Effector CD8-positive, alpha-beta T cell (primary cell): ENCODE results near the gene NEK11.
"Not testable (repeated sequence)": the region's sequence is repeated elsewhere in the genome, so short reads cannot be mapped to it uniquely, and the experiment has no call there.

Source experiments
- DNase-seq: peaks from one replicate; lab custom pipeline; 2025; lab: John Stamatoyannopoulos, UW

Gene NEK11

GRCh38 chr3:131304890-131305289 lies 278.2 kb downstream of the NEK11 start:
- no peak for DNase-seq

- no peak for DNase-seq
These were observed 279.6 kb downstream of the NEK11 start for GRCh38 chr3:131306242-131306641.

GRCh38 chr3:131314318-131314717 lies 287.6 kb downstream of the NEK11 start:
- DNase-seq = no peak

- no peak for DNase-seq
These were observed 288.5 kb downstream of the NEK11 start for GRCh38 chr3:131315162-131315561.

- DNase-seq = no peak
These were observed 291.0 kb downstream of the NEK11 start for GRCh38 chr3:131317667-131318066.

GRCh38 chr3:131323014-131323413 lies 296.3 kb downstream of the NEK11 start:
- no peak for DNase-seq

GRCh38 chr3:131323792-131324191 lies 297.1 kb downstream of the NEK11 start:
- no peak for DNase-seq

- no peak for DNase-seq
These were observed 298.2 kb downstream of the NEK11 start for GRCh38 chr3:131324923-131325322.

GRCh38 chr3:131326307-131326706 lies 299.6 kb downstream of the NEK11 start:
- DNase-seq = no peak

- no peak for DNase-seq
These were observed 302.0 kb downstream of the NEK11 start for GRCh38 chr3:131328721-131329120.

GRCh38 chr3:131329774-131330173 lies 303.1 kb downstream of the NEK11 start:
- no peak for DNase-seq

- DNase-seq = not testable (repeated sequence)
These were observed 304.9 kb downstream of the NEK11 start for GRCh38 chr3:131331456-131332085.

- DNase-seq = no peak
These were observed 312.4 kb downstream of the NEK11 start for GRCh38 chr3:131338948-131339640.

GRCh38 chr3:131341761-131342160 lies 315.1 kb downstream of the NEK11 start:
- no peak for DNase-seq

GRCh38 chr3:131348911-131349310 lies 322.2 kb downstream of the NEK11 start:
- no peak for DNase-seq

GRCh38 chr3:131349454-131349853 lies 322.8 kb downstream of the NEK11 start:
- DNase-seq = no peak

- no peak for DNase-seq
These were observed 323.3 kb downstream of the NEK11 start for GRCh38 chr3:131349946-131350347.

GRCh38 chr3:131350506-131350905 lies 323.8 kb downstream of the NEK11 start:
- no peak for DNase-seq

- DNase-seq = no peak
These were observed 326.6 kb downstream of the NEK11 start for GRCh38 chr3:131353016-131353877.

- DNase-seq = no peak
These were observed 327.3 kb downstream of the NEK11 start for GRCh38 chr3:131353986-131354385.

- no peak for DNase-seq
These were observed 329.4 kb downstream of the NEK11 start for GRCh38 chr3:131356006-131356595.

GRCh38 chr3:131357275-131357674 lies 330.6 kb downstream of the NEK11 start:
- no peak for DNase-seq
